PC-3 (cell line): Measurements from ENCODE around the gene TENT4B. TPM values are rescaled to one million over a fixed set of nuclear protein-coding genes. Genes with fewer than 3 reads are reported as not detected.

ENCODE experiments used
- ATAC-seq: fragments of 200-7000 bp; cut with Tn5 transposase; 2 replicates; pipeline ENCODE4 v1.9.1; 2020; ENCODE audit warnings: mild to moderate bottlenecking, moderate library complexity
- BruUV-seq: library from RNA; stranded (reverse); fragments of 400-500 nt; replicated peaks from 2 replicates; lab custom pipeline; 2021; lab: Mats Ljungman, UMichigan
- CTCF ChIA-PET: fragments of 300-600 bp; sonication (Branson Sonifier 250); formaldehyde crosslinking; loops from one replicate; lab custom pipeline; 2022; ENCODE audit warnings: antibody characterized with exemption; lab: Charles Lee
- POLR2A ChIA-PET: fragments of 300-600 bp; sonication (Branson Sonifier 250); formaldehyde crosslinking; loops from one replicate; lab custom pipeline; 2022; ENCODE audit warnings: antibody characterized with exemption; ENCODE audit not compliant: unreplicated experiment; lab: Charles Lee
- DNase-seq: peaks from one replicate; pipeline ENCODE4 v3.0.0-alpha.2; 2015
- H2AFZ ChIP-seq: fragments of 300-600 bp; sonication (generic); 2 replicates; pipeline ENCODE4 v1.6.0; 2016; ENCODE audit warnings: antibody characterized with exemption, low read length
- H3F3A ChIP-seq: fragments of 300-600 bp; sonication (generic); one replicate; pipeline ENCODE4 v1.6.0; 2017; ENCODE audit warnings: antibody characterized with exemption, low read length, control low read depth, mild to moderate bottlenecking; ENCODE audit not compliant: unreplicated experiment
- H3K27ac ChIP-seq: fragments of 300-600 bp; sonication (generic); 2 replicates; pipeline ENCODE4 v1.5.1; 2016; ENCODE audit warnings: mild to moderate bottlenecking, low read length
- H3K27me3 ChIP-seq: fragments of 300-600 bp; sonication (generic); 2 replicates; pipeline ENCODE4 v1.6.1; 2016; ENCODE audit warnings: low read length, mixed read lengths
- H3K36me3 ChIP-seq: fragments of 300-600 bp; sonication (generic); 2 replicates; pipeline ENCODE4 v1.6.1; 2016; ENCODE audit warnings: low read depth, mixed run types, low read length, mixed read lengths
- H3K4me1 ChIP-seq: fragments of 300-600 bp; sonication (generic); 2 replicates; pipeline ENCODE4 v1.5.1; 2016; ENCODE audit warnings: low read length; ENCODE audit not compliant: insufficient read depth
- H3K4me2 ChIP-seq: fragments of 300-600 bp; sonication (generic); 2 replicates; pipeline ENCODE4 v1.6.0; 2016; ENCODE audit warnings: low read length
- H3K4me3 ChIP-seq: fragments of 300-600 bp; sonication (generic); 2 replicates; pipeline ENCODE4 v1.5.1; 2016; ENCODE audit warnings: mild to moderate bottlenecking, low read length, mixed read lengths
- H3K79me2 ChIP-seq: fragments of 300-600 bp; sonication (generic); 2 replicates; pipeline ENCODE4 v1.6.1; 2017; ENCODE audit warnings: low read length, mixed read lengths
- H3K9ac ChIP-seq: fragments of 300-600 bp; sonication (generic); 2 replicates; pipeline ENCODE4 v1.6.0; 2016; ENCODE audit warnings: mild to moderate bottlenecking, low read length
- H3K9me2 ChIP-seq: fragments of 300-600 bp; sonication (generic); replicated peaks from 2 replicates; pipeline ENCODE4 v1.6.1; 2016; ENCODE audit warnings: mixed run types, low read length, mixed read lengths
- H3K9me3 ChIP-seq: fragments of 300-600 bp; sonication (generic); 2 replicates; pipeline ENCODE4 v1.6.1; 2016; ENCODE audit warnings: low read length, mixed read lengths
- H4K20me1 ChIP-seq: fragments of 300-600 bp; sonication (generic); 2 replicates; pipeline ENCODE4 v1.6.1; 2016; ENCODE audit warnings: low read length, mixed read lengths
- CTCF ChIP-seq: fragments of 300-600 bp; sonication (generic); conservative IDR thresholded peaks from 2 replicates; pipeline ENCODE4 v1.5.1; 2017; ENCODE audit warnings: antibody characterized with exemption, low read depth, mild to moderate bottlenecking, low read length
- EZH2 ChIP-seq: fragments of 300-600 bp; sonication (generic); IDR thresholded peaks from one replicate; pipeline ENCODE4 v1.6.1; 2017; ENCODE audit warnings: antibody characterized with exemption, mild to moderate bottlenecking, low read length; ENCODE audit not compliant: unreplicated experiment
- EZH2phosphoT487 ChIP-seq: fragments of 300-600 bp; sonication (generic); IDR thresholded peaks from 2 replicates; pipeline ENCODE4 v1.6.1; 2018; ENCODE audit warnings: mild to moderate bottlenecking, antibody characterized with exemption, low read length, borderline replicate concordance
- intact Hi-C: fragments of 100-400 bp; cut with micrococcal nuclease; formaldehyde crosslinking; loops from 2 replicates; pipeline ENCODE4 v1.9.0; 2023
- total RNA-seq: library from RNA; depleted of rRNA; stranded (reverse); fragments of >200 nt; gene quantifications from 2 replicates; pipeline ENCODE4 v1.2.3, GENCODE V29; 2014

The TENT4B gene
- total RNA-seq, 1 experiment from 2014 or later = 6.3 TPM

GRCh38 chr16:50146479-50147435 is 6.3 kb upstream of the TENT4B start:
- Histone ChIP-seq H3K27ac (no peak overlapping the region), H3K36me3 (no peaks in the 10 kb centered on the region), H2AFZ (no peak overlapping the region), H3K4me2 (no peak overlapping the region), H4K20me1 (no peaks in the 10 kb centered on the region), H3K4me1 (no peaks in the 10 kb centered on the region), H3K9me3 (no peaks in the 10 kb centered on the region), H3K79me2 (no peaks in the 10 kb centered on the region), H3K27me3 (no peaks in the 10 kb centered on the region), H3K9ac (no peak overlapping the region), H3F3A (no peaks in the 10 kb centered on the region), H3K9me2 (no peaks in the 10 kb centered on the region), H3K4me3 (no peak overlapping the region)
- ATAC-seq (no peak), DNase-seq (no peak)
- CTCF ChIA-PET = no interaction called here
- POLR2A ChIA-PET = interaction anchor here (0.6 kb wide), 1 partner anchor 19 kb away, joined by 7 read pairs; no protein-coding TSS in a partner anchor
- intact Hi-C loops = no loop called here
- no TSS peak for BruUV-seq
- TF ChIP-seq EZH2 (no peak), EZH2phosphoT487 (no peak), CTCF (no peak)

DNA sequence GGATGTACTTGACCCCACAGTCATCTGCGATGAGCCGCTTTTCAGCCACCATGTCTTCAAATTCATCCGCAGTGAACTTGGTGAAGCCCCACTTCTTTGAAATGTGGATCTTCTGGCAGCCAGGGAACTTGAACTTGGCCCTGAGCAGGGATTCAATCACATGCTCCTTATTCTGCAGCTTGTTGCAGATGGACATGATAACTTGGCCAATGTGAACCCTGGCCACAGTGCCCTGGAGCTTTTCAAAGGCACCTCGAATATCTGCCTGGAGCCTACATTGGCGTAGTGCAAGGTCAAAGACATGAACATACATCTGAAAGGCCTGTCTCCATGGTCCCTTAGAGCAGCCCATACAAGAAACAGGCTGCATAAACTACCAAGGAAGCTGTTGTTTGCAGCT is 1.8 kb upstream of the TENT4B start:
- intact Hi-C loops = loop anchor here (10.0 kb wide), 1 partner anchor 87 kb away; the partner anchor contains the start of gene HEATR3
- Histone ChIP-seq H3K9me3 (no peaks in the 10 kb centered on the region), H3K79me2 (peaks cover 25% of the 10 kb centered on the region), H4K20me1 (peaks cover 16% of the 10 kb centered on the region; the same call in 1 of the 2 replicates), H3K27ac (no peak overlapping the region), H3F3A (no peaks in the 10 kb centered on the region), H3K9ac (no peak overlapping the region), H3K4me2 (no peak overlapping the region), H3K4me1 (peaks cover 11% of the 10 kb centered on the region; the same call in 1 of the 2 replicates), H3K36me3 (no peaks in the 10 kb centered on the region), H3K9me2 (no peaks in the 10 kb centered on the region), H3K27me3 (no peaks in the 10 kb centered on the region), H3K4me3 (no peak overlapping the region), H2AFZ (no peak overlapping the region)
- ChIA-PET POLR2A (interaction anchor here (0.6 kb wide), 1 partner anchor 114 kb away, joined by 10 read pairs; no protein-coding TSS in a partner anchor), CTCF (no interaction called here)
- no TSS peak for BruUV-seq
- no peak for DNase-seq
- TF ChIP-seq EZH2 (no peak), EZH2phosphoT487 (no peak), CTCF (no peak)
- no peak for ATAC-seq
